Lower lobe of right lung (tissue), 2 donors: ENCODE measurements around the gene UGT1A8. TPM values are rescaled to one million over a fixed set of nuclear protein-coding genes. Genes with fewer than 3 reads are reported as not detected.

Experiments
- ATAC-seq, 2 donors: fragments of 200-7000 bp; cut with Tn5 transposase; one replicate each; pipeline ENCODE4 v1.9.1; 2020 to 2022; ENCODE audit warnings: mild to moderate bottlenecking in 2 of 2, moderate library complexity in 2 of 2
- DNase-seq: peaks from one replicate; pipeline ENCODE4 v3.0.0-alpha.2; 2020
- H3K27ac ChIP-seq: fragments of 200-600 bp; one replicate; pipeline ENCODE4 v1.8.0; 2022
- H3K27me3 ChIP-seq: fragments of 200-600 bp; one replicate; pipeline ENCODE4 v1.8.0; 2022; ENCODE audit warnings: low read depth
- H3K36me3 ChIP-seq: fragments of 200-600 bp; one replicate; pipeline ENCODE4 v1.8.0; 2022; ENCODE audit warnings: mild to moderate bottlenecking
- H3K4me1 ChIP-seq: fragments of 200-600 bp; one replicate; pipeline ENCODE4 v1.8.0; 2022
- H3K4me3 ChIP-seq: fragments of 200-600 bp; one replicate; pipeline ENCODE4 v1.8.0; 2022; ENCODE audit warnings: mild to moderate bottlenecking
- H3K9me3 ChIP-seq: fragments of 200-600 bp; one replicate; pipeline ENCODE4 v1.8.0; 2022
- intact Hi-C: fragments of 100-400 bp; cut with DNase I; formaldehyde crosslinking; loops from one replicate; pipeline ENCODE4 v1.11.0; 2022
- total RNA-seq: library from RNA; stranded (reverse); fragmentation: NEBNext Ultra II Directional; extraction: Animal tissue kit (Norgen Biotek cat#: 25700); gene quantifications from one replicate; pipeline ENCODE4 v1.2.1, GENCODE V29; 2021
- TF ChIP-seq, protein P1 (sequence below): fragments of 200-600 bp; IDR thresholded peaks from one replicate; pipeline ENCODE4 v1.8.0; 2022; ENCODE audit warnings: antibody characterized with exemption, mild to moderate bottlenecking
- donor health status: DM: no; HTN: yes; CAD: no; lungs with severe emphysema.

UGT1A8 gene
- total RNA-seq, 1 donor from 2014 or later = not detected

DNA sequence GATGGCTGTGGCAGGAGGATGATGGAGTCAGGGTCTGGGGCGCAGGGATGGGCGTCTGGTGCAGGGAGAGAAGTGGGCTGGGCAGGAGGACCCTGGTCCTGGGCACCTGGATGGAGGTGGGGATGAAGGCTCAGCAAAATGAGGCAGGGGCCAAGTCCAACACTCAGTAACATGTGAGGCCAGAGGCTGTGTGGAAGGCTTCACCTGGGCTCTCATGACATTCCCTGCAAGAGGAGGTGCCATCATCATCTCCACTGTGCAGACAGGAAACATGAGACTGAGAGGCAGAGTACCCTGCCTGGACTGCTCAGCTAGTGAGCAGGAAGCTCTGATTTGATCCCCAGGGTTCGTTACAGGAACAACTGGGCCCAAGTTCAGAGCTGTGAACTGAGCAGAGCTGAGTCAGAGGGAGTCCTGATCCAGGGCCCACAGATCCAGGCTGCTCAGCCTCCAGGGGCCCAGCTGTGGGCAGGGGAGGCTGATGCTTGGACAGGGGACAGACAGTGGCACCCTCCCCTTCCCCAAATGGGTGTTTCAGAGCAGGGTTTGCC, 200.0 kb downstream of the UGT1A8 start:
- DNase-seq = no peak

DNA sequence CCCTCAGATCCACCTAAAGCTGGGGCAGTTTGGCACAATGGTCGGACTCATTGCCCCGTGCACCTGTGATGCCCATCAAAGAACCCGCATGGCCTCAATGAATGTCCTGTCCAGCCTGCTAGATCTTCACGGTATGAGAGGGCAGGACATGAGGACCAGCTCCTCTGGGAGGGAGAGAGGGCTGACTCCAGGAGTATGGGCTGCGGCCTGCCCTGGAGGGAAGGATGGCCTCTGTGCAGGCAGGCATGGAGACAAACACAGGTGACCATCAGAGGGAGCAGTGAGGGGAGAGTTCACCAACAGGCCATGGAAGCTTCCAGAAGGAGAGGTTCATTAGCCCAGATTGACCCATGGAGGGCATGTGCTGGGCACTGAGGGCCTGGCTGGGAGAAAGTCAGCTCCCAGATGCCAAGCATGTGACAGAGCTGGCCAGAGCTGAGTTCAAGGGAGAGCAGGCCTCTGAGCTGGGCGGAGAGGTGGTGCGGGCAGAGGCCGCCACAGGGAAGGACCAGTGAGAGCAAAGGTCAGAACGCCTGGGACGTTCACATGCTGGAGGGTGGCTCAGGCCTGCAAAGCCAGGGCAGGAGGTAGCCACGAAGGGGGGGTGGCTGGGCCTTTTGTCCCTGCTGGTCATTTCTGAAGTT, 200.7 kb downstream of the UGT1A8 start:
- ATAC-seq (no peak), DNase-seq (no peak)
- H3K4me1 ChIP-seq = no peaks in the 10 kb centered on the region
- H3K36me3 ChIP-seq = no peaks in the 10 kb centered on the region
- peaks cover 4% of the 10 kb centered on the region for H3K27me3 ChIP-seq
- H3K4me3 ChIP-seq = no peak overlapping the region
- TF ChIP-seq, protein P1, sequence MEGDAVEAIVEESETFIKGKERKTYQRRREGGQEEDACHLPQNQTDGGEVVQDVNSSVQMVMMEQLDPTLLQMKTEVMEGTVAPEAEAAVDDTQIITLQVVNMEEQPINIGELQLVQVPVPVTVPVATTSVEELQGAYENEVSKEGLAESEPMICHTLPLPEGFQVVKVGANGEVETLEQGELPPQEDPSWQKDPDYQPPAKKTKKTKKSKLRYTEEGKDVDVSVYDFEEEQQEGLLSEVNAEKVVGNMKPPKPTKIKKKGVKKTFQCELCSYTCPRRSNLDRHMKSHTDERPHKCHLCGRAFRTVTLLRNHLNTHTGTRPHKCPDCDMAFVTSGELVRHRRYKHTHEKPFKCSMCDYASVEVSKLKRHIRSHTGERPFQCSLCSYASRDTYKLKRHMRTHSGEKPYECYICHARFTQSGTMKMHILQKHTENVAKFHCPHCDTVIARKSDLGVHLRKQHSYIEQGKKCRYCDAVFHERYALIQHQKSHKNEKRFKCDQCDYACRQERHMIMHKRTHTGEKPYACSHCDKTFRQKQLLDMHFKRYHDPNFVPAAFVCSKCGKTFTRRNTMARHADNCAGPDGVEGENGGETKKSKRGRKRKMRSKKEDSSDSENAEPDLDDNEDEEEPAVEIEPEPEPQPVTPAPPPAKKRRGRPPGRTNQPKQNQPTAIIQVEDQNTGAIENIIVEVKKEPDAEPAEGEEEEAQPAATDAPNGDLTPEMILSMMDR = no peak
- H3K9me3 ChIP-seq = no peaks in the 10 kb centered on the region
- intact Hi-C loops = no loop called here
- no peak overlapping the region for H3K27ac ChIP-seq

More for the DNA sequence above, 200.0 kb downstream of the UGT1A8 start:
- TF ChIP-seq, protein P1 = no peak
- Histone ChIP-seq H3K27me3 (peaks cover 4% of the 10 kb centered on the region), H3K9me3 (no peaks in the 10 kb centered on the region), H3K27ac (no peak overlapping the region), H3K4me3 (no peak overlapping the region), H3K36me3 (no peaks in the 10 kb centered on the region), H3K4me1 (no peaks in the 10 kb centered on the region)
- peak in 1 of 2 donors; percentile 7 for ATAC-seq
- intact Hi-C loops = no loop called here

GRCh38 chr2:233818639-233819621, 201.5 kb downstream of the UGT1A8 start:
- no peaks in the 10 kb centered on the region for H3K4me1 ChIP-seq
- no peak for ATAC-seq
- H3K27ac ChIP-seq = no peak overlapping the region
- DNase-seq = peak; percentile 22
- H3K27me3 ChIP-seq = peaks cover 4% of the 10 kb centered on the region
- TF ChIP-seq, protein P1 = no peak
- H3K4me3 ChIP-seq = no peak overlapping the region
- no peaks in the 10 kb centered on the region for H3K9me3 ChIP-seq
- intact Hi-C loops = no loop called here
- H3K36me3 ChIP-seq = no peaks in the 10 kb centered on the region

DNA sequence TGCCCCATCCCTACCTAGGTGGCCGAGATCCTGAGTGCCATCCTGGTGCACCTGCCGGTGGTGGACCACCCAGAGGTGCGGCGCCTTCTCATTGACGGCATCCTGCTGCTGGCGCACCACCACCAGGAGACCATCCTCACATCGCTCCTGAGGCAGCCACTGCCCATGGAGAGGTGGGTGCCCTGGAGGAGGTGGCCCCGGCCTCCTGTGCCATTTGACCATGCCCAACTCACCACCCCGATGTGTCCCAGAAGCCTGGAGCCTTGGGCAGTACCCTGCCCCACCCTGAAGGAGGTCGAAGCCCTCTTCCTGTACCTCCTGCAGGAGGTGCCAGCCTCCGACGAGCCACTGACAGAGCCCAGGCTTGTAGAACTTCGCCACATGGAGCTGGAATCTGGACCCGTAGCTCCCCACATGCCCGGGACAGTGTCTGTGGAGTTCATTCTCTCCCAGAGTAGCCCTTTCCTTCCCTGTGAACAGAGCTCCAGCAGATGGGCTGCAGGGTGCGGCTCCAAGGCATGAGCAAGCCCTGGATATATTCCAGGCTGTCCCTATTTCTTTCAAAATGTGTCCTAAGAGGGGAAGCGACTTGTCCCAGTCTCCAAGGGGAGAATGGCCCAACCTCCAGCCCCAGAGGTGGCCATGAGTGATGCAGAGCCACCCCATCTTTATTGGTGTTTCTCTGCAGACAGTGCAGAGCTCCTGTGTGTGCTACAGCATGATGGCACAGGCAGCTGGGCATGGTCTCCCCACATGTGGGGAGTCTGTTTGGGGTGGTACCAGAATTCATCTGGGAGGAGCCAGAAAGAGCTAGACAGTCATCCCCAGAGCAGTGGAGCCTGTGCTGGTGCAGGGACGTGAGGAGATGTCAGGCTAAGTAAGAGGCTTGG, 202.7 kb downstream of the UGT1A8 start:
- H3K4me1 ChIP-seq = no peaks in the 10 kb centered on the region
- TF ChIP-seq, protein P1 = no peak
- intact Hi-C loops = no loop called here
- peaks cover 4% of the 10 kb centered on the region for H3K27me3 ChIP-seq
- no peak overlapping the region for H3K27ac ChIP-seq
- peak in 1 of 2 donors; percentile 6 for ATAC-seq
- H3K36me3 ChIP-seq = no peaks in the 10 kb centered on the region
- DNase-seq = no peak
- no peaks in the 10 kb centered on the region for H3K9me3 ChIP-seq
- H3K4me3 ChIP-seq = no peak overlapping the region

DNA sequence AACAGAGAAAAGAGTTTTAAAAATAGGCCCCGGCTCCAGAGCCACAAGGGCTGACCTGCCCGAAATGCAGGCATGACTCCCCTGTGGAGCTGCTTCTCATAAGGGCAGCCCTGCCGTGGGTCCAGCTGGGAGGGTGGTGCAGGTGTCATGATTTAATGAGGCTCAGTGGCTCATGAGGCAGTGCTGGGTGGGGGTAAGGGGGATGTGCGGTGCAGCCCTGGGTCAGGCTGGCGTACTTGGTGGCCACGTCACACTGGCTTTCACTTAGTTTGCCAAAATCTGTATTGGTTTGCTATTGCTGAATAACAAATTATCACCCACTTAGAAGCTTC, 203.3 kb downstream of the UGT1A8 start:
- ATAC-seq = no peak
- intact Hi-C loops = no loop called here
- H3K27ac ChIP-seq = no peak overlapping the region
- H3K27me3 ChIP-seq = peaks cover 4% of the 10 kb centered on the region
- no peak overlapping the region for H3K4me3 ChIP-seq
- TF ChIP-seq, protein P1 = no peak
- DNase-seq = no peak
- H3K36me3 ChIP-seq = no peaks in the 10 kb centered on the region
- H3K4me1 ChIP-seq = no peaks in the 10 kb centered on the region
- no peaks in the 10 kb centered on the region for H3K9me3 ChIP-seq
